CD4-positive, alpha-beta memory T cell (primary cell): ENCODE measurements around the gene CEACAM8. TPM values are rescaled to one million over a fixed set of nuclear protein-coding genes. Genes with fewer than 3 reads are reported as not detected.
"Not testable (repeated sequence)": the region's sequence is repeated elsewhere in the genome, so short reads cannot be mapped to it uniquely, and the experiment has no call there.

Source experiments
- CTCF ChIA-PET: fragments of 350-600 bp; sonication (Branson Sonifier 250); formaldehyde crosslinking; loops from one replicate; lab custom pipeline; 2021; ENCODE audit warnings: inconsistent platforms; ENCODE audit not compliant: partially characterized antibody; lab: Charles Lee
- POLR2A ChIA-PET: fragments of 350-600 bp; sonication (Branson Sonifier 250); formaldehyde crosslinking; loops from one replicate; lab custom pipeline; 2021; ENCODE audit not compliant: partially characterized antibody; lab: Charles Lee
- DNase-seq, 5 donors: peaks; one replicate each; pipeline versions ENCODE4 v3.0.0 to v3.0.0-alpha.2; 2020 to 2022; ENCODE audit warnings: mixed read lengths in 1 of 5
- H3K27ac ChIP-seq: one replicate; pipeline ENCODE4 v1.7.0; 2013; ENCODE audit warnings: low read depth, low read length
- H3K27me3 ChIP-seq: 2 replicates; pipeline ENCODE4 v1.7.0; 2013; ENCODE audit warnings: mild to moderate bottlenecking, low read length, moderate library complexity; ENCODE audit not compliant: insufficient read depth
- H3K36me3 ChIP-seq: 2 replicates; pipeline ENCODE4 v1.7.0; 2013; ENCODE audit warnings: mild to moderate bottlenecking, low read length, moderate library complexity; ENCODE audit not compliant: insufficient read depth
- H3K4me1 ChIP-seq: 2 replicates; pipeline ENCODE4 v1.7.0; 2013; ENCODE audit warnings: mild to moderate bottlenecking, low read length, moderate library complexity; ENCODE audit not compliant: insufficient read depth
- H3K4me3 ChIP-seq, 2 donors: one replicate each; pipeline ENCODE4 v1.7.0; 2013; ENCODE audit warnings: low read length in 2 of 2, mild to moderate bottlenecking in 1 of 2
- H3K9me3 ChIP-seq, 2 donors: one replicate each; pipeline ENCODE4 v1.7.0; 2013; ENCODE audit warnings: low read length in 2 of 2, control low read depth in 1 of 2; ENCODE audit not compliant: control insufficient read depth in 1 of 2
- H3K27ac Mint-ChIP-seq, 7 donors: one replicate each; pipeline ENCODE4 v1.8.0; 2020 to 2021; ENCODE audit warnings: mixed read lengths in 7 of 7, mild to moderate bottlenecking in 6 of 7, inconsistent platforms in 3 of 7, moderate library complexity in 3 of 7
- H3K27me3 Mint-ChIP-seq, 2 donors: one replicate each; pipeline ENCODE4 v1.8.0; 2020 to 2021; ENCODE audit warnings: mixed read lengths in 2 of 2
- H3K36me3 Mint-ChIP-seq, 2 donors: one replicate each; pipeline ENCODE4 v1.8.0; 2020 to 2021; ENCODE audit warnings: mixed read lengths in 2 of 2, inconsistent platforms in 1 of 2, mild to moderate bottlenecking in 1 of 2
- H3K4me1 Mint-ChIP-seq, 4 donors: one replicate each; pipeline ENCODE4 v1.8.0; 2020 to 2021; ENCODE audit warnings: mixed read lengths in 4 of 4, mild to moderate bottlenecking in 1 of 4
- H3K4me3 Mint-ChIP-seq, 8 donors: one replicate each; pipeline ENCODE4 v1.8.0; 2020 to 2021; ENCODE audit warnings: mixed read lengths in 8 of 8, mild to moderate bottlenecking in 7 of 8, moderate library complexity in 6 of 8, inconsistent platforms in 3 of 8
- H3K9me3 Mint-ChIP-seq, 8 donors: one replicate each; pipeline ENCODE4 v1.8.0; 2020 to 2021; ENCODE audit warnings: mixed read lengths in 8 of 8, mild to moderate bottlenecking in 5 of 8, inconsistent platforms in 3 of 8, moderate library complexity in 1 of 8
- intact Hi-C: fragments of 100-400 bp; cut with micrococcal nuclease; formaldehyde crosslinking; loops from one replicate; pipeline ENCODE4 v1.15.1; 2023
- polyA plus RNA-seq, 2 donors: library from polyadenylated mRNA; unstranded; fragments of 300-500 nt; fragmentation: Illumina TruSeq; gene quantifications; one replicate each; pipeline ENCODE4 v1.2.3, GENCODE V29; 2021
- total RNA-seq, 2 experiments: library from RNA; stranded (reverse); gene quantifications; one replicate each; pipeline ENCODE4 v1.2.3, GENCODE V29; 2021

Gene CEACAM8
- total RNA-seq = not detected
- not detected for polyA plus RNA-seq

DNA sequence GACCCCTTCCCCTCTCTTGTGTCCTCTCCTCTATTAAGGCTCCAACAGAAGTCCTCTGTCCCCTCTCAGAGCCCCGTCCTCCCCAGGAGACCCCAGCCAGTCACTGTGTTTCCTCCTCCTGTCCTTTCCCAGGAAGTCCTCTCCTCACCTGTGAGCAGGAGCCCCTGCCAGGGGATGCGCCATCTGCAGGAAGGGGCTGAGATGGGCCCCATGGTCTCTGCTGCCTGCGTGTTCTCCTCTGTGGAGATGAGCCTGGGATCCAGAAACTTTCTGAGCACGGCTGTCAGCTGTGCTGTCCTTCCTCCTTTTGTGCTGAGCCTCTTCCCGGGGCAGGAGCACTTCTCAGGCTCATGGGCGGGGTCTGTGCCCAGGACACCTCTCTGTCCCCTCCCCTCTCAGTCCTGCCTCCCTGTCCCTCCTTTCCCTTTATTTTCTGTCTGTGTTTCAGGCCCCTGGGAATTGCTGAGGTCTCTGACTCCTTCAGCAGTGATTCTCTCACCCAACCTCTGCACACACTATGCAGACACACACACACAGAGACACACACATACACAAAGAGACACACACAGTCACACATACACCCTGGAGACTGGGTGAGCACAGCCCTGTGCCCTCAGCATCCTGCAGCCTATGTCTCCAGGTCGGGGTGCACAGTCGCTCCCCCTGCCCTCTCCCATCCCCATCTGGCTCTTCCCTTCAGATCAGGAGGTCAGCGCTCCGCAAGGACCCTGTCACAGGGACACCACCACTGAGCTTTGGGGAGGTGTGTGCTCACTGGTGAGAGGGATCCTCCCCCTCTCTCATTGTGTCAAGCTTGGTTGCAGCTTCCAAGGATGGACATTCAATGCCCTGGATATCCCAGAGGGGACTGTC, at the start of gene CEACAM8:
Gene CEACAM8 (minus strand): TSS at position 308 of the 873 bp plus-strand sequence. CDS start 96 bp downstream, at position 212.
- Histone ChIP-seq H3K36me3 (no peaks in the 10 kb centered on the region), H3K27ac (no peak within 1 kb of the TSS), H3K9me3 (no peaks in the 10 kb centered on the region), H3K27me3 (no peaks in the 10 kb centered on the region), H3K4me1 (no peaks in the 10 kb centered on the region), H3K4me3 (no peak within 1 kb of the TSS)
- Mint-ChIP-seq H3K27ac (no peak within 1 kb of the TSS), H3K27me3 (peaks cover 5 to 17% of the 10 kb centered on the region in 2 donors), H3K4me3 (no peak within 1 kb of the TSS), H3K4me1 (peaks cover 0 to 6% (median 4%) of the 10 kb centered on the region in 4 donors), H3K36me3 (no peaks in the 10 kb centered on the region), H3K9me3 (peaks cover 0 to 2% (median 0%) of the 10 kb centered on the region in 8 donors)
- DNase-seq = no peak
- CTCF ChIA-PET = interaction anchor here (1.2 to 3.3 kb wide), 4 partner anchors 13 to 145 kb away, joined by 3 to 21 read pairs (median 3); no protein-coding TSS in a partner anchor
- intact Hi-C loops = no loop called here
- POLR2A ChIA-PET = no interaction called here

- CTCF ChIA-PET = not testable (repeated sequence)
These were observed 44.8 kb upstream of the CEACAM8 start for GRCh38 chr19:42639324-42640092.

DNA sequence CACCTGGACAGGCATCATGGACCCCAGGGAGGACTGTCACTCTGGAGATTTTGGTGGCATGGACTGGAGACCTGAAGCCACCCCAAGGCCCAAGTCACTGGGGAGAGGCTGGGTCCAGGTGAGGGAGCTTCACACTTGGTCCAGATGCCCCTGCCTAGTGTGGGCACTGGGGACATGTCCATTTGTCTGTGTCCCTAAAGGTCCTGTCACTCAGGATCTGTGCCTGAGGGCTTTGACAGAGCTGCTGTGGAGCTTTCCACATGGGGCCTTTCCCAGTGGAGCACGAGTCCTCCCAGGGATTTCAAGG, 40.5 kb upstream of the CEACAM8 start:
- DNase-seq = no peak
- peaks cover 11 to 14% of the 10 kb centered on the region in 2 donors for H3K27me3 Mint-ChIP-seq
- H3K4me3 ChIP-seq = no peak overlapping the region
- CTCF ChIA-PET = interaction anchor here (1.1 to 1.2 kb wide), 3 partner anchors 10 to 18 kb away, joined by 3 to 5 read pairs (median 4); no protein-coding TSS in a partner anchor
- no peaks in the 10 kb centered on the region for H3K4me1 Mint-ChIP-seq
- intact Hi-C loops = loop anchor here (5.0 kb wide), 1 partner anchor 142 kb away; no protein-coding TSS in a partner anchor
- H3K27ac ChIP-seq = no peak overlapping the region
- no peak overlapping the region for H3K27ac Mint-ChIP-seq
- no peaks in the 10 kb centered on the region for H3K9me3 ChIP-seq
- H3K27me3 ChIP-seq = no peaks in the 10 kb centered on the region
- no peaks in the 10 kb centered on the region for H3K36me3 Mint-ChIP-seq
- POLR2A ChIA-PET = no interaction called here
- peaks cover 0 to 5% (median 0%) of the 10 kb centered on the region in 8 donors for H3K9me3 Mint-ChIP-seq
- no peak overlapping the region for H3K4me3 Mint-ChIP-seq
- H3K4me1 ChIP-seq = no peaks in the 10 kb centered on the region
- no peaks in the 10 kb centered on the region for H3K36me3 ChIP-seq

More at GRCh38 chr19:42639324-42640092, 44.8 kb upstream of the CEACAM8 start:
- H3K27ac Mint-ChIP-seq, H3K27ac ChIP-seq, H3K9me3 ChIP-seq, H3K4me3 ChIP-seq, DNase-seq, H3K36me3 ChIP-seq, H3K4me3 Mint-ChIP-seq, H3K4me1 ChIP-seq, H3K4me1 Mint-ChIP-seq, POLR2A ChIA-PET, H3K36me3 Mint-ChIP-seq, H3K27me3 ChIP-seq: not testable (repeated sequence)
- intact Hi-C loops = loop anchor here (5.0 kb wide), 1 partner anchor 138 kb away; no protein-coding TSS in a partner anchor
- H3K9me3 Mint-ChIP-seq = peaks cover 0 to 15% (median 3%) of the 10 kb centered on the region in 8 donors
- peaks cover 13 to 14% of the 10 kb centered on the region in 2 donors for H3K27me3 Mint-ChIP-seq

GRCh38 chr19:42634409-42635232, 39.9 kb upstream of the CEACAM8 start:
- ChIA-PET POLR2A (no interaction called here), CTCF (interaction anchor here (0.6 to 1.2 kb wide), 4 partner anchors 10 to 914 kb away, joined by 3 to 5 read pairs (median 4); no protein-coding TSS in a partner anchor)
- peak in 2 of 5 donors; percentile 16 to 19 for DNase-seq
- Histone ChIP-seq H3K4me3 (no peak overlapping the region), H3K36me3 (no peaks in the 10 kb centered on the region), H3K27me3 (no peaks in the 10 kb centered on the region), H3K9me3 (no peaks in the 10 kb centered on the region), H3K4me1 (no peaks in the 10 kb centered on the region), H3K27ac (no peak overlapping the region)
- Mint-ChIP-seq H3K36me3 (no peaks in the 10 kb centered on the region), H3K27me3 (peaks cover 11 to 16% of the 10 kb centered on the region in 2 donors), H3K4me1 (no peaks in the 10 kb centered on the region), H3K4me3 (no peak overlapping the region), H3K9me3 (peaks cover 0 to 4% (median 0%) of the 10 kb centered on the region in 8 donors), H3K27ac (no peak overlapping the region)
- intact Hi-C loops = loop anchor here (5.0 kb wide), 1 partner anchor 143 kb away; no protein-coding TSS in a partner anchor

DNA sequence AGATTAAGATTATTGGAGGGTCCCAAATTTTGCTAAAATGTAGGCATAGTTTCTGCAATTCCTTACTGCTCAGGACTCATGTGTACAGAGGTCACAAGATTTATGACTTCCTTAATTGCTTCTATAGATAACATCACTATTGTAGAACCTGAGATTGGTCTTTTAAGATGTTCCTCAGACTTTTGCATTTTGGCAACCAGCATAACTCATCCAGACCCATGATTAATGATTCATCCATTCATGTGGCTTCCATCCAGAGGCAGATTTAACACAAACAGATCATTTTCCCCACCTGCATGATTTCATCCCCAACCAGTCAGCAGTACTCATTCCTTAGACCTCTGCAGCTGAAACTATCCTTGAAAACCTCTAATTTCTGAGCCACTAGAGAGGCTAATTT, 34.5 kb upstream of the CEACAM8 start:
- H3K27me3 Mint-ChIP-seq = peaks cover 10 to 15% of the 10 kb centered on the region in 2 donors
- Histone ChIP-seq H3K4me1 (no peaks in the 10 kb centered on the region), H3K36me3 (no peaks in the 10 kb centered on the region), H3K4me3 (no peak overlapping the region), H3K27ac (no peak overlapping the region), H3K9me3 (no peaks in the 10 kb centered on the region), H3K27me3 (no peaks in the 10 kb centered on the region)
- H3K36me3 Mint-ChIP-seq = no peaks in the 10 kb centered on the region
- peaks cover 0 to 6% (median under 1%) of the 10 kb centered on the region in 4 donors for H3K4me1 Mint-ChIP-seq
- intact Hi-C loops = no loop called here
- no peak overlapping the region for H3K4me3 Mint-ChIP-seq
- DNase-seq = no peak
- ChIA-PET CTCF (no interaction called here), POLR2A (no interaction called here)
- peaks cover 0 to 2% (median 0%) of the 10 kb centered on the region in 8 donors for H3K9me3 Mint-ChIP-seq
- H3K27ac Mint-ChIP-seq = peak overlapping the region in 1 of 7 donors; percentile 5

- H3K9me3 ChIP-seq = no peaks in the 10 kb centered on the region
- no peak overlapping the region for H3K4me3 Mint-ChIP-seq
- ChIA-PET CTCF (no interaction called here), POLR2A (no interaction called here)
- peaks cover 12 to 15% of the 10 kb centered on the region in 2 donors for H3K27me3 Mint-ChIP-seq
- H3K27me3 ChIP-seq = no peaks in the 10 kb centered on the region
- H3K27ac ChIP-seq = no peak overlapping the region
- H3K4me1 Mint-ChIP-seq = peaks cover 0 to 6% (median under 1%) of the 10 kb centered on the region in 4 donors
- peaks cover 0 to 2% (median 0%) of the 10 kb centered on the region in 8 donors for H3K9me3 Mint-ChIP-seq
- no peaks in the 10 kb centered on the region for H3K4me1 ChIP-seq
- intact Hi-C loops = no loop called here
- no peak for DNase-seq
- H3K27ac Mint-ChIP-seq = no peak overlapping the region
- H3K4me3 ChIP-seq = no peak overlapping the region
- H3K36me3 ChIP-seq = no peaks in the 10 kb centered on the region
- no peaks in the 10 kb centered on the region for H3K36me3 Mint-ChIP-seq
These were observed 33.9 kb upstream of the CEACAM8 start for GRCh38 chr19:42628411-42629140.
